AG04450 (cell line): ENCODE results near the gene LIX1L. TPM values are rescaled to one million over a fixed set of nuclear protein-coding genes. Genes with fewer than 3 reads are reported as not detected.

Experiments used
- CTCF ChIA-PET: fragments of 300-600, 350-600 bp; formaldehyde crosslinking; extraction: SDS; loops from one replicate; lab custom pipeline; 2022; ENCODE audit warnings: antibody characterized with exemption, inconsistent platforms; lab: Charles Lee
- POLR2A ChIA-PET: fragments of 350-600 bp; formaldehyde crosslinking; extraction: SDS; loops from one replicate; lab custom pipeline; 2021; ENCODE audit warnings: antibody characterized with exemption, inconsistent platforms; lab: Yijun Ruan, JAX
- DNase-seq: peaks from one replicate; pipeline ENCODE4 v3.0.0-alpha.2; 2011; ENCODE audit warnings: low read depth, low spot score
- H3K27ac ChIP-seq: one replicate; pipeline ENCODE4 v1.5.1; 2012; ENCODE audit warnings: low read depth, low read length, control low read depth
- H3K27me3 ChIP-seq: one replicate; pipeline ENCODE4 v1.6.0; 2012; ENCODE audit warnings: low read length; ENCODE audit not compliant: control insufficient read depth, insufficient read depth
- H3K4me3 ChIP-seq: 2 replicates; pipeline ENCODE4 v1.5.1; 2011; ENCODE audit warnings: mild to moderate bottlenecking, low read depth, low read length, control low read depth
- H3K9me3 ChIP-seq: 2 replicates; pipeline ENCODE4 v1.5.1; 2012; ENCODE audit warnings: low read length; ENCODE audit not compliant: control insufficient read depth, insufficient read depth
- polyA plus RNA-seq: library from polyadenylated mRNA; depleted of rRNA; stranded (reverse); fragments of >200 nt; gene quantifications from 2 replicates; pipeline ENCODE4 v1.2.3, GENCODE V29; 2011
- TF ChIP-seq, protein P1 (sequence below): IDR thresholded peaks from 2 replicates; pipeline ENCODE4 v1.5.1; 2011; ENCODE audit warnings: low read depth, low read length, control low read depth, inconsistent platforms

The LIX1L gene
- polyA plus RNA-seq, 1 experiment = 47.2 TPM

DNA sequence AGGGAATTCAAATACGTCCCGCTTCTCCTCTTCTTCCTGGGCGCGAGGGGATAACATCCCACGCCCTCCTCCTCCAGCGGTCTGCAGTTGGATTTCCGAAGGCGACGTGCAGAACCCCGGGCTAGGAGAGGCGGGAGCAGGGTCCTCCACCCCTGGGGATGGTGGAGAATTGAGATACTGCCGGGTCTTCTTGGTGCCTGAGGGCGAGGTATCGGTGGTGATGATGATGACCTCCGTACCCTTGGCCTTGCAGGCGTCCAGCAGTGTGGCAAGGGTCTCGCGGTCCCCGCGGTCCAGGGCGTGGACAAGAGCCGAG, 3.2 kb upstream of the LIX1L start:
- DNase-seq = no peak
- peak overlapping the region; percentile 72 for H3K4me3 ChIP-seq
- TF ChIP-seq, protein P1, sequence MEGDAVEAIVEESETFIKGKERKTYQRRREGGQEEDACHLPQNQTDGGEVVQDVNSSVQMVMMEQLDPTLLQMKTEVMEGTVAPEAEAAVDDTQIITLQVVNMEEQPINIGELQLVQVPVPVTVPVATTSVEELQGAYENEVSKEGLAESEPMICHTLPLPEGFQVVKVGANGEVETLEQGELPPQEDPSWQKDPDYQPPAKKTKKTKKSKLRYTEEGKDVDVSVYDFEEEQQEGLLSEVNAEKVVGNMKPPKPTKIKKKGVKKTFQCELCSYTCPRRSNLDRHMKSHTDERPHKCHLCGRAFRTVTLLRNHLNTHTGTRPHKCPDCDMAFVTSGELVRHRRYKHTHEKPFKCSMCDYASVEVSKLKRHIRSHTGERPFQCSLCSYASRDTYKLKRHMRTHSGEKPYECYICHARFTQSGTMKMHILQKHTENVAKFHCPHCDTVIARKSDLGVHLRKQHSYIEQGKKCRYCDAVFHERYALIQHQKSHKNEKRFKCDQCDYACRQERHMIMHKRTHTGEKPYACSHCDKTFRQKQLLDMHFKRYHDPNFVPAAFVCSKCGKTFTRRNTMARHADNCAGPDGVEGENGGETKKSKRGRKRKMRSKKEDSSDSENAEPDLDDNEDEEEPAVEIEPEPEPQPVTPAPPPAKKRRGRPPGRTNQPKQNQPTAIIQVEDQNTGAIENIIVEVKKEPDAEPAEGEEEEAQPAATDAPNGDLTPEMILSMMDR = no peak
- POLR2A ChIA-PET = no interaction called here
- H3K9me3 ChIP-seq = no peaks in the 10 kb centered on the region; the same call in 1 of the 2 replicates
- H3K27me3 ChIP-seq = no peaks in the 10 kb centered on the region
- H3K27ac ChIP-seq = peak overlapping the region; percentile 25
- CTCF ChIA-PET = interaction anchor here (2.0 kb wide), 1 partner anchor 16 kb away, joined by 7 read pairs; no protein-coding TSS in a partner anchor

DNA sequence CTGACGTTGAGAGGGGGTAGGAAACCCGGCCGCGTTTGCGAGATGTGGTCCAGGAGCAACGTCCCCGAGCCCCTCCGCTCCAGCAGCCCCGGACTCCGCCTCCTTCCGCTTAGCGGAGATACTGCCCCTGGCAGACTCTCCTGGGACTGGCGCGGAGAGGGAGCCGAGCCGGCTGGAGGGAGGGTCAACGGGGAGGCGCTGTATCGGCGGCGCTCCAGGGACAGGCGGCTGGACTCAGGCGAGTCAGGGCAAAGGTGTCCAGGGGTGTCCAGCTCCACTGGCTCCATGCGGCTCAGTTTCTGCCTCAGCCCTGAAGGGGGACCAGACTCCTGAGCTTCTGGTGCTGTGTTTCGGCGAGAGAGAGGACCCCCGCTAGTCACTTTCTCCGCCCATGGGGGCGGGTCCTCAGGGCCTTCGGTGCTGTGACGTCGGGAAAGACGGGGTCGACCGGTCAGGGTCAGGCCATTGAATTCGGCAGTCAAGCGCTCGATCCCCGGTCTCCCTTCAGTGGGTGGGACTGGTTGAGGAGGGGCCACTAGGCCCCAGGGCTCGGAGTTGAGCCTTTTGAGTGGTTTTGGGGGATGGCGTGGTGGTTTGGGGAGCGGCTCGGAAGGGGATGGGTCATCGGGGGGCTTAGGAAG, 2.8 kb upstream of the LIX1L start:
- CTCF ChIA-PET = no interaction called here
- no peaks in the 10 kb centered on the region; the same call in 1 of the 2 replicates for H3K9me3 ChIP-seq
- TF ChIP-seq, protein P1 = peak; percentile 26
- DNase-seq = no peak
- peak overlapping the region; percentile 25 for H3K27ac ChIP-seq
- peak overlapping the region; percentile 72 for H3K4me3 ChIP-seq
- no peaks in the 10 kb centered on the region for H3K27me3 ChIP-seq
- POLR2A ChIA-PET = no interaction called here

DNA sequence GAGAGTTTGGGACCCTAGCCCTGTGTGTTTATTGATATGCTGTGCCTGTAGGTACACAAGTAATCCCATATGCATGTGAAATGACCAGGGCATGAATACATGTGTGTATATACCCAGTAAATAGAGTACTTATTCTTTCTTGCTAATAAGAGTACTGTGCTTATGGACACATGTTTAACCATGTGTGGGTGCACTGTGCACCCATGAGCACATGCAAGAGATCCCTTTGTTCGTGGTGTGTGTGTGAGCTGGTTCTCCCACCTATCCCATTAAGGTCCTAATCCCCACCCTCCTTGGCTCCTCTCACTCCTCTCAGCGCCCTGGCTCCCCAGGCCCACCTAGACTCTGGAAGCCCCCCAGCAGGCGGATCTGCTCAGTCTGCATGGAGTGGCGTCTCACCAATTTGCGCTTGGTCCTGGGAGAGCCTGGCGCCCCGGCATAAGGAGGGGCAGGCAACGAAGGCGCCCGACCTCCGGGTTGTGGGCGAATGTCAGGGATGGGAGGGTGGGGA, 2.2 kb upstream of the LIX1L start:
- Histone ChIP-seq H3K27ac (no peak overlapping the region), H3K4me3 (peak overlapping the region; percentile 72), H3K27me3 (no peaks in the 10 kb centered on the region), H3K9me3 (no peaks in the 10 kb centered on the region; the same call in 1 of the 2 replicates)
- ChIA-PET CTCF (interaction anchor here (0.5 kb wide), 1 partner anchor 78 kb away, joined by 3 read pairs; no protein-coding TSS in a partner anchor), POLR2A (no interaction called here)
- TF ChIP-seq, protein P1 = no peak
- no peak for DNase-seq

DNA sequence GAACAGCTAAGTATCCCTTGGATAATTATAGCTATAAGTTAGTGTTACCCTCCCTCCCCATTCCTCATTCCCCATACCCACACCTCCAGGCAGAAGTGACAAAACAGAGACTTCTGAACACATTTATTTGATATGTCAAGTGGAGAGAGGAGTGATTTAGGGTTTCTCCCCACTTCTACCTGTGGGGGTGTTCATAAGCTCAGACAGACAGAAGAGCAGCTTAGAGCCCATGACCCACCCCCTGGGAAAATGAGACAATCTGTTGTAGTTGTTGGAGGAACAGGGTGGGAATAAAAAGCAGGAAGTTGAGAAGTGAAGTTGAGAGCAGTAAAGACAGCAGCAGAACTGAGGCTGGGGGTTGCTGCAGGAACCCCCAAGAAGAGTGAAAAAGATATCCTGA, 1.5 kb upstream of the LIX1L start:
- no peak overlapping the region for H3K4me3 ChIP-seq
- H3K27me3 ChIP-seq = no peaks in the 10 kb centered on the region
- H3K9me3 ChIP-seq = no peaks in the 10 kb centered on the region; the same call in 1 of the 2 replicates
- no peak overlapping the region for H3K27ac ChIP-seq
- POLR2A ChIA-PET = no interaction called here
- no peak for DNase-seq
- TF ChIP-seq, protein P1 = no peak
- CTCF ChIA-PET = interaction anchor here (0.5 to 0.9 kb wide), 2 partner anchors 55 to 79 kb away, joined by 3 to 6 read pairs; no protein-coding TSS in a partner anchor

DNA sequence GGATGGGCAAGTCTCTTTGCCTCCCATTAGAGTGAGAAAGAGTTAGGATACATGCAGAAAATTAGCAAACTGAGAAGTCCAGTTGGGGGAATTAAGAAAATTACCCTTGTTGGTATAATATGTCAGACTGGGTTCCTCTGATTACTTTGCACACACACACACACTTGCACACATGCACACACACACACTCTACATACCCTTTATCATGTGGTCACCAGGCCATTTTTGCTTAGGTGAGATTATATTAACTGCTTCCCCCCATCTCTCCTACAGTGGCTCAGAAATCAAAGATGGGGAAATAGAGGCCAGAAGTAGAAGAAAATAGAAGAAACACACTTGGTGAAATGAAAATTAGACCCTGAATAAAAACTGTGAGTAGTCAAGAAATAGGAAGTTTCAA, 917 bp upstream of the LIX1L start:
- TF ChIP-seq, protein P1 = no peak
- no peaks in the 10 kb centered on the region; the same call in 1 of the 2 replicates for H3K9me3 ChIP-seq
- no peaks in the 10 kb centered on the region for H3K27me3 ChIP-seq
- H3K4me3 ChIP-seq = no peak overlapping the region
- DNase-seq = no peak
- ChIA-PET POLR2A (interaction anchor here (0.9 kb wide), 1 partner anchor 114 kb away, joined by 3 read pairs; the partner anchor contains the start of gene NUDT17), CTCF (interaction anchor here (0.9 to 1.8 kb wide), 3 partner anchors 19 to 56 kb away, joined by 6 to 9 read pairs (median 7); no protein-coding TSS in a partner anchor)
- no peak overlapping the region for H3K27ac ChIP-seq
